GM19328 (cell line): Measurements from ENCODE around the gene SMPD3.

ENCODE experiments used
- ATAC-seq: cut with Tn5 transposase; IDR thresholded peaks from one replicate; pipeline ENCODE4 v1.9.1; 2021; ENCODE audit warnings: mild to moderate bottlenecking, moderate library complexity; ENCODE audit not compliant: unreplicated experiment

SMPD3 gene

GRCh38 chr16:68384288-68385161, 63.8 kb downstream of the SMPD3 start:
- ATAC-seq = no peak

DNA sequence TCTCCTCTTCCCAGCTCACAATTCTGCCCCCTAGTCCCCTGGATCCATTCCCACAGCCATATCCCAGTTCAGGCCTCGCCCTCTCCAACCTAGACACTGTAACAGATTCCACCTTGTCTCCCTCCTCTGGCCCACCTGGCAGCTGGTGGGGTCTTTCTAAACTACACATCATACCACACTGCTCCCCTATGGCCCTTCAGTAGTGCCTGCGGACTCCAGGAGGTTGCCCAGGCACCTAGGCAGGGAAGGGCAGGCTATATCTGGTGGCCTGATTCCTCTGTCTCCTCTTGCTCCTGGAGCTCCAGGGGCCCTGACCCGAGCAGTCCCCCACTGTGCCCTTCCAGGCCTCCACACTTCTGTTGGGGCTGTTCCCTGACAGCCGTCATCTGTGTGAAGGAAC, 64.5 kb downstream of the SMPD3 start:
- no peak for ATAC-seq

GRCh38 chr16:68382296-68382718, 66.0 kb downstream of the SMPD3 start:
- ATAC-seq = no peak

GRCh38 chr16:68381363-68381724, 67.0 kb downstream of the SMPD3 start:
- ATAC-seq = no peak

GRCh38 chr16:68380676-68381362, 67.5 kb downstream of the SMPD3 start:
- ATAC-seq = no peak

DNA sequence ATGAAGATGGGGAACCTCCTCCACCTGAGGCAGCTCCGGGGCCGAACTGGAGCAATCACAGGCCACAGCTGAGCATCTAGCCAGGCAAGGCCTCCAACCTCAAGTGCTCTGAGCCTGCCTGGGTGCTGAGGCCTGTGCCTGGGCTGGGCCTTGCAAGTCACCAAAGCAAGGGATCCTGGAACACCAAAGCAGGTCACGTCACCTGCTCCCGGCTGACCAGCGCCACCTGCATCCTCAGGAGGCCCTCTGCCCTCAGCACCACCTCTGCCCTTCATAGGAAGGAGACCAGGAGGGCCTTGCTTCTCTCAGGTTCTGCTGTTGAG, 68.0 kb downstream of the SMPD3 start:
- no peak for ATAC-seq

GRCh38 chr16:68379472-68380347, 68.6 kb downstream of the SMPD3 start:
- no peak for ATAC-seq

- ATAC-seq = no peak
Measured at GRCh38 chr16:68378436-68379415, 69.6 kb downstream of the SMPD3 start.

DNA sequence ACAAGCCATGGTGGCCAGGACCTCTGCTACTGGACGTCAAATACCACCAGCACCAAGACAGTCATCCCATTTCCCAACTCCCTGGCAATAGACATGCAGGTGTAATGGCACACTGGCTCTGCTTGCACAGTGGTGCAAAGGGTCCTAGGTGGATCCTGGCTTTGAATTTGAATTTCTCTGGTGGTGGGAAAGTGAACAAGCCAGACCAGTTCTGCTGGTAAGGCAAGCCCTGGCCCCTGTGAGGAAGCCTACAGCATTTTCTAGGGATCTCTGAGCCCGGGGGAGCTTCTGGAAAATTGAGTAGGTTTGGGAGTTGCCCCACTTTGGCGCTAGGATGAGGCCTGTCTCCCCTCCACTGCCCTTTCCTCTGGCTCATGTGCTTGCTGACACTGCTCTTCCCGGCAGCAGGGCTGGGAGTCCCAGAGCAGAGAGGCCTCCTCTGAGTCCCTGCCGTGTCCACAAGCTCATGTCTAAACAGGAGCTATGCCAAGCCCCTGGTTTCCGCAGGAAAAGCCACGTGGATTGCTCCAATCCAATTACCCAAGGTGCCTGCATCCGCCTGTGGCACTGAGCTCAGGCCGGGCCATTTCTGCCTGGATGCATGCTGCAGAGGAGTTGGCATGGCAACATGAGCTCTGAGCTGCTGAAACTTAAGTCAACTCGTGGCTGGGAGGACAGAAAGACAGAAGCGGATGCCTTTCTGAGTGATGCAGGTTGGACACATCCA, 70.5 kb downstream of the SMPD3 start:
- no peak for ATAC-seq

- ATAC-seq = no peak
Measured at GRCh38 chr16:68377221-68377620, 71.1 kb downstream of the SMPD3 start.

DNA sequence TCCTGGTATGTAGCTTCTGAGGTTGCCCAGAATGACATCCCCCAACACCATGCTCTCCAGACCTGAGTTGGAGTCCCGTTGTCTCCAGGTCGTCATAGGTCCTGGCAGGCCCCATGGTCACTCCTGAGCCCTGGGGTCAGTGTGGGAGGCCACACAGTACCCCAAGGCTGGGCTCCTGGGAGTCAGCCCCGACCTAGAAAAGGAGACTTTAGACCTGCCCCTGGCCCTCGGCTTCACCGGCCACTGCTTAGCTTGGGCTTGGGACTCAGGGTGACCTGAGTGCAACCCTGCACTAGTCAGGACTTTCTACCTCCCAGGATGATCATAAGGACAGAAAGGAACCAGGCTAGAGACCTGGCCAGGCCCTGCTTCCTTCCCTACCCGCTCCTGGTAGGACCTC, 71.7 kb downstream of the SMPD3 start:
- ATAC-seq = no peak

- no peak for ATAC-seq
Measured at GRCh38 chr16:68375801-68376536, 72.3 kb downstream of the SMPD3 start.

GRCh38 chr16:68374961-68375660, 73.2 kb downstream of the SMPD3 start:
- no peak for ATAC-seq

DNA sequence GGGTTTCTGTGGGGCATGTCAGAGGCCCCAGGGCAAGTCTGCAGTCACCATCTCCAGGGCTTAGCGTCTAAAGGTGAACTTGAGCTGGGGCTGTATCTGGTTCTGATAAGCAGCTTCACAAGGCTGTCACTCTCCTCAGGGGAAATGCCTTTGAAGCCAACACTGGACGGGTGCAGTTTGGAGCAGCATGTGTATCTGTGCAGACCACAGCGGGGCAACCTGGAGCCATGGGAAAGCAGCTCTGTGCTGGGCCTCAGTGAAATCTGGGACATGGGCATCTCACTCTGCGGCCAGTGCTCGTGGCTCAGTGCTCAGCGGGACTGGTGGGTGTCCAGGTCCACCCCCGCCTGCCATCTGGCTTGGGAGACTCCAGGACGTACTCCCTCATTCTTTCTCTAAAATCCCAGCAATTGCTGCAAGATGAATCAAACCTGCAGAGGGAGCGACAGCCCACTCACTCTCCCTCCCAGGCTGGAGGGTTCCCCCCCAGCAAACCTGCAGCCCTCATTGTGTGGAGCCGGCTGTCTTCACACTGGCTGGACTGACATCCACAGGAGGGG, 74.0 kb downstream of the SMPD3 start:
- ATAC-seq = no peak

DNA sequence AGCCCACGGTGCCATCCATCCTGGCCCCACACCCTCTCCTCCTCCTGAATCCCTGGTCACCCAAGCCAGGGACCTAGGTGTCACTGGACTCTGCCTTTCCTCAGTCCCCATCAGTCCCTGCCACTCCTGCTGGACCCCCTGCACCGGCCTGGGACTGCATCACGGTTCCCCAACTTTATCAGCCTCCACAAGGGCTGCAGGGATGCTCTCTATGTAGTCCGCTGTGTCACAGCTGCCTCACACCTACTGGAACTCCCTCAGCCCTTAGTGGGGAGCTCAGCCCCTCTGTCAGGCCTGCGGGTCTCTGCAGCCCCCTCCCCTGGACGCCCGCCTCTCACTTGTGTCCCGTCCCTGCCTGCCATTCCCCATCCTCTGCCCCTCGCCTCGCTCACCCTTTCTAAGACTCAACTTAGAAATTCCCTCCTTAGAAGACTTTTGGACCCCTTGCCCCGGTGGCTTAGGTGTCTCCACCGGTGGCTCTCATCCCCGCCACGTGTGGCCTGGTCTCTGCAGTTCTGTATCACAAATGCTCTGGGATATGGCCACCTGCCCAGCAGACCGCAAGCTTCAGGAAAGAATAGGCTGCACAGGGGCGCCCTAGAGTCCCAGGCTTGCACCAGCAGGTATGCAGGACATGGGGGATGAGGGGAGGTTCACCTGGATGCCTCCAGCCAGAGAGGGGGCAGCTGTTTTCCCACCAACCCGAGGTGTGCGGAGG, 74.6 kb downstream of the SMPD3 start:
- no peak for ATAC-seq

GRCh38 chr16:68372806-68373205, 75.5 kb downstream of the SMPD3 start:
- no peak for ATAC-seq

- ATAC-seq = no peak
Measured at GRCh38 chr16:68372381-68372720, 76.0 kb downstream of the SMPD3 start.
